ENCODE results near the gene AGBL3.
A peak's percentile ranks its signal among the peaks of the same experiment; 100 is the strongest.
"Not testable (repeated sequence)": the region's sequence is repeated elsewhere in the genome, so short reads cannot be mapped to it uniquely, and the experiment has no call there.

The AGBL3 gene

GRCh38 chr7:135167365-135167917, 181.1 kb downstream of the AGBL3 start:
- FAIRE-seq = no peak
- DNase-seq (ENCODE audit: low spot score) = no peak

GRCh38 chr7:135168001-135168400, 181.7 kb downstream of the AGBL3 start:
- DNase-seq (ENCODE audit: low spot score) = no peak

GRCh38 chr7:135168489-135169140, 182.3 kb downstream of the AGBL3 start:
- DNase-seq (ENCODE audit: low spot score) = no peak
- no peak for FAIRE-seq

More at GRCh38 chr7:135168001-135168400, 181.7 kb downstream of the AGBL3 start:
- FAIRE-seq = no peak

GRCh38 chr7:135169141-135169963, 183.0 kb downstream of the AGBL3 start:
- FAIRE-seq = no peak
- peak; percentile 74 for DNase-seq (ENCODE audit: low spot score)

- FAIRE-seq (no peak), DNase-seq (ENCODE audit: low spot score) (no peak)
Observed at GRCh38 chr7:135169964-135170273, 183.6 kb downstream of the AGBL3 start.

- FAIRE-seq = peak; percentile 44
- peak; percentile 96 for DNase-seq (ENCODE audit: low spot score)
Observed at GRCh38 chr7:135170274-135170997, 184.1 kb downstream of the AGBL3 start, which contains the start of gene CYREN. Gene CYREN (minus strand): TSS chr7:135170707. CDS start chr7:135168922, 1,785 bp downstream.

- FAIRE-seq = peak; percentile 82
- not testable (repeated sequence) for DNase-seq (ENCODE audit: low spot score)
Observed at GRCh38 chr7:135170998-135171481, 184.7 kb downstream of the AGBL3 start.

- DNase-seq (ENCODE audit: low spot score) (peak; percentile 92), FAIRE-seq (peak; percentile 42)
Observed at GRCh38 chr7:135171581-135172291, 185.4 kb downstream of the AGBL3 start.

GRCh38 chr7:135173916-135174315, 187.6 kb downstream of the AGBL3 start:
- not testable (repeated sequence) for DNase-seq (ENCODE audit: low spot score); FAIRE-seq

GRCh38 chr7:135174941-135175340, 188.6 kb downstream of the AGBL3 start:
- no peak for FAIRE-seq
- DNase-seq (ENCODE audit: low spot score) = no peak

GRCh38 chr7:135175931-135176330, 189.6 kb downstream of the AGBL3 start:
- DNase-seq (ENCODE audit: low spot score) (no peak), FAIRE-seq (no peak)

GRCh38 chr7:135177028-135177696, 190.9 kb downstream of the AGBL3 start:
- FAIRE-seq = no peak
- peak; percentile 24 for DNase-seq (ENCODE audit: low spot score)

GRCh38 chr7:135178364-135178763, 192.1 kb downstream of the AGBL3 start:
- DNase-seq (ENCODE audit: low spot score) = no peak
- FAIRE-seq = no peak

- no peak for DNase-seq (ENCODE audit: low spot score)
- FAIRE-seq = no peak
Observed at GRCh38 chr7:135179321-135179925, 193.1 kb downstream of the AGBL3 start.

- peak; percentile 91 for DNase-seq (ENCODE audit: low spot score)
- peak; percentile 93 for FAIRE-seq
Observed at GRCh38 chr7:135180122-135180521, 193.8 kb downstream of the AGBL3 start.

- FAIRE-seq = no peak
Observed at GRCh38 chr7:135181261-135181928, 195.1 kb downstream of the AGBL3 start.

GRCh38 chr7:135181929-135182678, 195.8 kb downstream of the AGBL3 start:
- no peak for DNase-seq (ENCODE audit: low spot score)
- no peak for FAIRE-seq

More at GRCh38 chr7:135181261-135181928, 195.1 kb downstream of the AGBL3 start:
- DNase-seq (ENCODE audit: low spot score) = no peak

- no peak for FAIRE-seq
Observed at GRCh38 chr7:135183478-135183877, 197.2 kb downstream of the AGBL3 start.

More at GRCh38 chr7:135183478-135183877, 197.2 kb downstream of the AGBL3 start:
- DNase-seq (ENCODE audit: low spot score) = no peak

Measured in RCC 7860 (cell line).